GM19395 (cell line): Measurements from ENCODE around the gene LRRC59.
"Not testable (repeated sequence)": the region's sequence is repeated elsewhere in the genome, so short reads cannot be mapped to it uniquely, and the experiment has no call there.

Experiments used
- ATAC-seq: cut with Tn5 transposase; IDR thresholded peaks from one replicate; pipeline ENCODE4 v1.9.1; 2021; ENCODE audit warnings: mild to moderate bottlenecking, moderate library complexity; ENCODE audit not compliant: unreplicated experiment

Gene LRRC59

GRCh38 chr17:50424996-50425681 lies 27.8 kb upstream of the LRRC59 start:
- no peak for ATAC-seq

- ATAC-seq, result no peak
These were observed 27.1 kb upstream of the LRRC59 start for GRCh38 chr17:50424246-50424995.

DNA sequence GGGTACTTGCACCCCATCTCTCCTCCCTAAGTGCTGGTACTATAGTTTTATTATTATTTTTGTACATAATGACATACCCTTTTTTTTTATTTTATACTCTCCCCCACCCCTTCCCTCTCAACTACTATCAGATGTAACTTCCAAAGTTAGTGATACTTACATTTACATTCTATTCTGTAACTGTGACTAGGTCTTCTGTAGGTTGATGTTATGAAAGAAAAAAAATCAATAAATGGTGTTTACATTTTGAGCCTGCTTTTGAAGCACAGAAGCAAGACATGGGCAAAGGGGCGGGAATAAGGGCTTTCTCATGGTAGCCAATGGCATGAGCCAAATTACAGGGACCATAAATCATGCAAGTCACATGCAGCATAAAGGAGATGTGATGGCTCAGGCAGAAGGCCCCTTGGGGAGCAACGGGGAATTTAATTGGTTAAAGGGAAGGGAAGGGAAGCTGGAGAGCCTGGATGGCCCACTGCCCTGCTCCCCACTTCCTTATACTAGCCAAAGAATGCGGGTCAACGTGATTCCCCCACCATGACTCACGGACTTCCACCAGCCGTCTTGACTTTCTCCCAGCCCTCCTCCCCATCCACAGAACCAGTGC lies 26.3 kb upstream of the LRRC59 start:
- no peak for ATAC-seq

GRCh38 chr17:50422738-50423137 lies 25.4 kb upstream of the LRRC59 start:
- no peak for ATAC-seq

DNA sequence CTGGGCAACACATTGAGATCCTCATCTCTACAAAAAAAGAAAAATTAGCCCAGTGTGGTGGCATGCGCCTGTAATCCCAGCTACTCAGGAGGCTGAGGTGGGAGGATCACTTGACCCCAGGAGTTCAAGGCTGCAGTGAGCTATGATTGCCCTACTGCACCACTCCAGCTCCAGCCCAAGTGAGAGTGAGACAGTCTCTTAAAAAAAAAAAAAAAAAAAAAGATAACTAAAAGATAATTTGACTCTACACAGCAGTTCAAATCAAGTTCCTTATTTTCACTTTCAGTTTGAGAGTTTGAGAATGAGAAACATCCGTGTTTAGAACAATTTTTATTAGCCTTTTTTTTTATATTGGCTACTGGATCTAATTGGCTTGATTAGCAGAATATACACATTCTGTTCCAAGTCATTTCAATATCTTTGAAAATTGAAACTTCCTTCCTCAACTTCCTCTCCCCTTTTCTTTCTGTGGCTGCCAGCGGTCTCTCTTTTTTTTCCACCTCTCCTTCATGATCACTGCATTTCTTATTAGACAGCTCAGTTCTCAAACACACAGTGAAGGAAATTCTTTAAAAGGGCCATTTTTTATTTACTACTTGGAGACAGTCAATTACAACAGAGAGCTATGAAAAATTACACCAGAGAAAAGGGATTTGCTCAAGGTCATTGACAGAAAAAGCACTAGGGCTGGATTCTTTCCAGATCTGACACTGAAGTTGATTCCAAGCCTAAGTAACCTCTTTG lies 24.2 kb upstream of the LRRC59 start:
- no peak for ATAC-seq

- no peak for ATAC-seq
These were observed 23.2 kb upstream of the LRRC59 start for GRCh38 chr17:50420419-50421112.

GRCh38 chr17:50419577-50419976 lies 22.3 kb upstream of the LRRC59 start:
- not testable (repeated sequence) for ATAC-seq

GRCh38 chr17:50414808-50415207 lies 17.5 kb upstream of the LRRC59 start:
- ATAC-seq, result no peak

DNA sequence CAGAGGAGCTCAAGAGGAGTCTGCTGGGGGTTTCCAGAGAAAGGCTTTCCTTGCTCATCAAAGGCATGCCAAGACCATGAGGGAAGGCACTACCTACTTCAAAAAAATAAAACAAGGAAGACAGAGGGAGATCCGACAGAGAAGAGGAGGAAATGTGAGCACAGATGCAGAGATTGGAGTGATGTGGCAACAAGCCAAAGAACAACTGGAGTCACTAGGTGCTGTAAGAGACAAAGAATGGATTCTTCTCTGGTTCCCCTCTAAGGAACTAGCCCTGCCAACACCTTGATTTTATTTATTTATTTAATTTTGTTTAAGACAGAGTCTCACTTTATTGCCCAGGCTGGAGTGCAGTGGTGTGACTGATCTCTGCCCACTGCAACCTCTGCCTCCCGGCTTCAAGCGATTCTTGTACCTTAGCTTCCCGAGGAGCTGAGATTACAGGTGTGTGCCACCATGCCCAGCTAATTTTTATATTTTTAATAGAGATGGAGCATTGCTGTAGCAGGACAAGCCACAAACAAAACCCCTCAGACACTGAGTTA lies 14.9 kb upstream of the LRRC59 start:
- ATAC-seq, result no peak

DNA sequence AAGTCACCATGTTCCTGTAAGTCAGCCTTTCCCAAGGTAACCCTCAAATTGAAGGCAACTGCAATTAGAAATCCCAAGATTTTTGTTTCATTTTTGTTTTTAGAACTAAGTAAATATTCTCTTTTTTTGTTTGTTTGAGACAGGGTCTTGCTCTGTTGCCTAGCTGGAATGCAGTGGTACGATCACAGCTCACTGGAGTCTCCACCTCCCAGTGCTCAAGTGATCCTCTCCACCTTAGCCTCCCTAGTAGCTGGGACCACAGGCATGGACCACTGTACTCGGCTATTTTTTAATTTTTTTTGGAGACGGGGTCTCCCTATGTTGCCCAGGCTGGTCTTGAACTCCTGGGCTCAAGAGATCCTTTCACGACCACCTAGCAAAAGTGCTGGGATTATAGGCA lies 10.6 kb upstream of the LRRC59 start:
- ATAC-seq, result no peak

DNA sequence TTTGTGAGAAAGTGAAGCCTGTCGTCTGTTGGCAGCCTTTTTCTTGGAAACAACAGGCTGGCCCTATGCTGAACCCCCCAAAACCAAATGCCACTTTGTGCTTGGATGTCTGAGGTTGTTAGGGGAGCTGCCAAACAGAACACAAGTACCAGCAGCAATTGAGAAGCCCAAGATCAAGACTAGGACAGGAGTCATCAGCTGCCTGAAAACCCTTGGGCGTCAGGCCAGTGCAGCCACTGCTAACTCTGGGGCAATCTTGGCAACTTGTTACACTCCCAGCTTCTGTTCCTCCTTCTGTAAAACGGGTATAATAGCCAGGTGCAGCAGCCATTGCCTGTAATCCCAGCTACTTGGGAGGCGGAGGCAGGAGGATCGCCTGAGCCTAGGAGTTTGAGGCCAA lies 9.3 kb upstream of the LRRC59 start:
- ATAC-seq, result no peak

- not testable (repeated sequence) for ATAC-seq
These were observed 8.0 kb upstream of the LRRC59 start for GRCh38 chr17:50405351-50405750.

DNA sequence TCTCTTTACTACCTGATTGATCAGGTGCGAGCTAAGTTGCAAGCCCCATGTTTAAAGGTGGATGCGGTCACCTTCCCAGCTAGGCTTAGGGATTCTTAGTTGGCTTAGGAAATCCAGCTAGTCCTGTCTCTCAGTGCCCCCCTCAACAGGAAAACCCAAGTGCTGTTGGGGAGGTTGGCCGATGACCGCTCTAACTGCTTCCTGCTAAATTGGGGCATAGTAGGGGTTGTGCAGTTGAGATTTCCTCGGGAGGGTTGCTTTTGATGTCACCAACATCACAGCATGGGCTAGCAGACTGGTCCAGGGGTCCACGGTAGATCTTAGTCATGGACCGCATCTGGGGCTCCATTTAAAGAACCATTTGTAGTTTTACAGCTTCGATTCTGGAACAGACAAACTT lies 2.3 kb upstream of the LRRC59 start:
- not testable (repeated sequence) for ATAC-seq

GRCh38 chr17:50398672-50399071 lies 1.3 kb upstream of the LRRC59 start:
- not testable (repeated sequence) for ATAC-seq

GRCh38 chr17:50397919-50398285 lies 579 bp upstream of the LRRC59 start:
- no peak for ATAC-seq

GRCh38 chr17:50396261-50397110 lies 837 bp downstream of the LRRC59 start:
- ATAC-seq, result no peak

- ATAC-seq, result no peak
These were observed 2.6 kb downstream of the LRRC59 start for GRCh38 chr17:50394711-50395110.

DNA sequence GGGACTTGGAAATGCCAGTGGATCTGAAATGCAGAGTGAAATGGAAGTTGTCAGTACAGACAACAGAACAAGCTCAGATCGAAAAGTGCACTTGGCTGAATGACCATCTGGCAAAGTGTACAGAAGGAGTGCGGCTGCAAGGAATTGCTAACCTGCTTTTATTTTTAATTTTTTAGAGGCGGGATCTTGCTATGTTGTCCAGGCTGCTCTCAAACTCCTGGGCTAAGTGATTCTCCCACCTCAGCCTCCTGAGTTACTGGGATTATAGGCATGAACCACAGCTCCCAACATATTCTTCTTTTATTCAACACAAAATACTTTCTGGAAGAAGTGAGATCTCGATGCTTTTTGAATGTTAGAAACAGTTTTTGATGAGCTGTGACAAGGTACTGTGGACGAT lies 3.6 kb downstream of the LRRC59 start:
- ATAC-seq, result no peak

DNA sequence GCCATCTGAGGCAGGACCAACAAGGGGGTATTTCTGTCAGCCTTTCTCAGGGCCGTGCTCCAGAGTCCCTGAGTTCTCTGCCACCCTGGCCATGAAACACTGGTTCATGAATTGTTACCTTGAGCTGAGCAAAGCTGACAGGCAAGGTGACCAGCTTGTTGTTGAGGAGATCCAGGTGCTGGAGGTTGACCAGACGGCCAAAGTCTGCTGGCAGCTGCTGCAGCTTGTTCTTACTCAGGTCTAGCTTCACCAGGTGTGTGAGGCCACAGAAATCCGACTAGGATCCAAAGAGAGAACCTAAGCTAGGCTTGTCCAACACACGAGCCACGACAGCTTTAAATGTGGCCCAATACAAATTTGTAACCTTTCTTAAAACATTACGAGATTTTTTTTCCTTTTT lies 4.7 kb downstream of the LRRC59 start:
- ATAC-seq, result no peak

- ATAC-seq, result no peak
These were observed 7.8 kb downstream of the LRRC59 start for GRCh38 chr17:50389534-50389933.
